AG08396 (cell line): ENCODE measurements around the gene FER.

Experiments
- DNase-seq: peaks from one replicate; pipeline ENCODE4 v3.0.0; 2012; ENCODE audit warnings: low spot score, mixed read lengths

FER gene

DNA sequence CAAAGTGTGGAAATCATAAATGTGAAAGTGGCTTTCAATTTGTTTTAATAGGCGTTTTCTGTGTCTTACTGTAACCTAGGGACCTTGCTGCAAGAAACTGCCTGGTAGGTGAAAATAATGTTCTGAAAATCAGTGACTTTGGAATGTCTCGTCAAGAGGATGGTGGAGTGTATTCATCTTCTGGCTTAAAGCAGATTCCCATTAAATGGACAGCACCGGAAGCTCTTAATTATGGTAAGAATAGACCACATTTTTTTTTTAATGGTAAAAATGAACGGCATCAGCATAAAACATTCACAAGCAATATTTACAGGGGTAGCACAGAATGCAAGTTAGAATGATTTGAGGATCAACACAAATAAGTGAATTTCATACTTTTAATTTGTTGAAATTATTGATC is 433.0 kb downstream of the FER start:
- no peak for DNase-seq

DNA sequence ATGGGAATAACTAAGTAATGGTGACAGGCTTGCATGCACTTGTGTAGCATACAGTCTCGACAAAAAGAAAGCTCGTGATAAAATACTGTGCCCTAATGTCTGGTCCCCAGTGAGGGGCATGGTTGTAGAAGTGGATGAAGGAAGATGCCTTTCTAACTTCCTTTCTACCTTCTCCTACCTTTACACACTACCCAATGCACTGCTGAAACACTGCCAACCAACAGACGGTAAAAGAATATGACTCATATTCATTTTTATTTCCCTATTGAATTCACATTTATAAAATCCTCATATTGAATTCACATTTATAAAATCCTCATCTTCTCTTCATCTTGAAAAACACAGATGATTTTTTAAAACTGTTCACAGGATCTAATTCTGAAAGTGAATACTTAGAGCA is 439.1 kb downstream of the FER start:
- no peak for DNase-seq

DNA sequence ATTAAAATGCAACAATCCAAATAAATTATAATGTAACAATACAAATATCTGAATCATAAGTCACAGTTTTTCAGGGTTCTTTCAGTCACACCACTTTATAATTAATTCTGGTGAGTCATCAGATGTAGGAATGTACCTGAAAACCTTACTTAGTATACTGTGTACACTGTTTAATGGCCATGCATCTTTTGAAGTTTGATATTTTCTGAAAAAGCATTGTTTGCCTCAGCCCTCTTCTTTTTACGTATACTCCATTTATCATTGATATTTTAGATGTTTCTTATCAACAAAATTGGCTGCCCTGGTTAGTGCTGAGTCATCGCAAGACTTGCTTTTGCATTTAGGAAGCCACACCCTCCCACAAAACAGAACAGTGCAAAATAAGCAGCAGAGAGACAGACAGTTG is 443.5 kb downstream of the FER start:
- peak; percentile 7 for DNase-seq

DNA sequence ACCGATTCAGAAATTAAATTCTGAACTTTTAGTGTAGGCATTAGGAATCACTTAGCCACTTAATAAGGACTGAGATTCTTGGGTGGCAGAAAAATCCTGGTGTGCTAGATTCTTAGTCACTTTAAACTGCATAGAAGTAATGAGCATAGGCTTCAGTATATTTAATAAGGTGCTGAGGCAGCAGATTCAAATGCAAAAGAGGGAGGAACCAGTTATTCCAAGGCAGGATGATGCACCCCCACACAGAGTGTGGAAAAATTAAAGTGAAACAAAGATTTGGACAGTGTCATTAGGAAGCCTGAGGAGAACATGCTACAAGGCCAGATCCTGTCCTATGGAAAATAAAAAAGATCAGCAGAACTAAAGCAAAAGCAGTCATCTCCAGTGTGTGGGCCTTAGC is 444.3 kb downstream of the FER start:
- no peak for DNase-seq

GRCh38 chr5:109192555-109193281 is 445.0 kb downstream of the FER start:
- no peak for DNase-seq

DNA sequence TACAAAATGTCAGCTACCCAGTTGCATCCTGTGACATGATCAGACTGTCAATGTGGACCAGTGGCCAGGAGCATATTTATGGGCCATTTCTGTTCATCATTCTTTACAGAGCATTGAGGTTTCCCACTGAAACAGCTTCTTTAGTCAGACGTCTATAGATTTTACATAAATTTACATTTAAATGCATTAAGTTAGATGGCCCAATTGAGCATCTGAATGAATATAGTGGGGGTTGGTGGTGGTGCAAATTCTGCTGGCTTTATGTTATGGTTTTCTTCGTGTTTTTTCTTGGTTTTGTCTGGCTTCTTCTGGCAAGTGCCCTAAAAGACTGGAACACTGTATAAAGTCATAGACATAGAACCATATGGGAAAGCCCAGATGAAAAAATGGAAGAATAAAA is 448.0 kb downstream of the FER start:
- no peak for DNase-seq

DNA sequence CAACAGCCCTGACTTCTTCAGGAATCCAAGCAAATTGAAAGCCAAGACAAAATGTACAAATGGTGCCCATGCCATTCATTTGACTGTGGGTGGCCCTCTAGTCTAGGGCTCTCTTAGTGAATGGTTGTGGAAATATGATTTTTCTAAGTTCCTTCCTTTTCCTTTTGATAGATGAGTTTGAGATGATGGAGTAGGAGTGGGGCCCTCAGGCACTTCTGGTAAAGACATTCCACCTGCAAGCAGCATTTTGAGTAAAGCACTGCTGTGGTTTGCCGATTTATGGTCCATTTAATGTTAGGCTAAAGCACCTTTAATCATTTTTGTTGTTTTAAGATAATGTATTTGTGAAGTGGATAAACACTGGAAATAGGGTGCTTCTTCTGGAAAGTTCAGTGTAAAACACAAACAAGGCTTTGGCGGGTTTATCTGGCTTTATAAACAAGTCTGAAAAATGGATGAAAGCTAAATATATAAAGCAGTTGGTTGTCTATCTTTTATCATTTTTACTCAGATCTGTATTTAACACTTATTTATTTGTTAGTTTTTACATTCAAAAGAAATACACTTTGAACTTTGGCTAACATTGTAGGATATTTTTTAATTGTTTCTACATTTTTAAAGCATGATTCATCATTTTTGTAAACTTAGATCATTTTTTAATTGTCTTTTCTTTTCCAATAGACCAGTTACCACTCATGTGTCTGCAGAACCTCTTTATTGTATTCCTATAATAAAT is 448.6 kb downstream of the FER start:
- DNase-seq: no peak

DNA sequence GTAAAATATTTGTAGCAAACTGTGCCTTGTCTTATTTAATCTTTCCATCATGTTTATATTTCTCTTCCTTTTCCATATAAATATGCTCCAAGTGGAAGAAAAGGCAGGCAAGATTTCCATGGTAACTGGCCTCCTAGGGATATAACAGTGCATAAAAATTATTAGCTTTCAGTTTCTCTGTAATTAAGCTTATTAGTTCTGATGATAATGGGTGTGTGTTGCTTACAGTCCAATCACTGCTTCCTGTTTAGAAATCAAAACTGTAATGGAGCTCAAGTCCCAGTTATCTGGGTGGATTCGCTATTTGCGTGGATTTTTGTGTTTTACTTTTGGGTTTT is 449.1 kb downstream of the FER start:
- no peak for DNase-seq

DNA sequence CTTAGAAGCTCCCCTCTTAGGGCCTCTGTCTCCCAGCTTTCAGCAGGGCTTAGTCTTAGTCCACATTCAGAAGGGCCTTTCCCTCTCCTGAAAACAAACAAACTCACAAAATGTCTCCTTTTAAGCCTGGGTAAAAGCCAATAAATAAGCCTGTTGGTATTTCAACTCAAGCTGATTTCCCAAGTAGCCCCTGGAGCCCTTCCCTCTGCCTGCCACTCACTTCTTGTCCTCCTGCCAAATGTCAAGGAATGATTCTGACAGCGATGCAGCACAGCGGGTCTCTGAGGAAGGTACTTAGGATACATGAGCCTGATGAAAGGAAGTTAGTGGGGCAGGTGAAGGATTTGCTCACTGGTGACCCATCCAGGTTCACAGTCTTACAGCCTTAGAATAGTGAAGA is 451.6 kb downstream of the FER start:
- no peak for DNase-seq

GRCh38 chr5:109199799-109200620 is 452.3 kb downstream of the FER start:
- DNase-seq: no peak

DNA sequence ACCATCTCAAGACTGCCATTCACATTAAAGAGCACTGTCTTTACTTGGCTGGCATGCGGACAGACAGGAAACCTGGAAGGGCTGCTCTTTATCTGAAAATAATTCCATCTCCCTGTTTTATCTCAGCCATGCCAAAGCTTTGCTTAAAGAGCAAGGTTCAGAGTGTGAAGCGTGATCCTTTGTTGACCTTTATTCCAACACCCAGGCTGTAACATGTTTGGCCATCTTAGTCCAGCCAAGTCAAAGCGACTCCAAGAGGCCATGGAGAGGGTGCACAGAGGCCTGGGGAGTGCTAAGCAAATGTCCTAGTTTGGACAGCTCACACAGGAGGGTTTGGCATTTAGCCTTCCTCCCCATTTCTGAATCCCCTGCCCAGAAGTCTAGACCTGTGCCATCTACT is 467.3 kb downstream of the FER start:
- DNase-seq: no peak

GRCh38 chr5:109218818-109219217 is 471.1 kb downstream of the FER start:
- no peak for DNase-seq

DNA sequence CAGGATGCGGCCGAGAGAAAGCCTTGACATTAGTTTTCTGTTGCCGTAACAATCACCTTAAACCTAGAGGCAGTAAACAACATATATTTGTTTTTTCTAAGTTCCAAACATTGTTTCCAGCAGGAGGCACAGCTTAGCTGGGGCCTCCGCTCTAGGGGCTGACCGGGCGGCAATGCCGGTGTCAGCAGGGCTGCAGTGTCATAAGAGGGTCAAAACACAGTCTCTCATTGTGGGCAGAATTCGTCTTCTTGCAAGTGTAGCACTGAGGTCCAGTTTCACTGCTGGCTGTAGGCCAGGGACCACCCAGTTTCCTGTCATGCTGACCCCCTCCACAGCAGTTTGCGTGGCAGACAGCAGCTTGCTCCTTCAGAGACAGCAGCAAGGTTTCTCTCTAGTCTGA is 475.8 kb downstream of the FER start:
- no peak for DNase-seq

GRCh38 chr5:109224276-109224882 is 476.7 kb downstream of the FER start:
- DNase-seq: no peak

DNA sequence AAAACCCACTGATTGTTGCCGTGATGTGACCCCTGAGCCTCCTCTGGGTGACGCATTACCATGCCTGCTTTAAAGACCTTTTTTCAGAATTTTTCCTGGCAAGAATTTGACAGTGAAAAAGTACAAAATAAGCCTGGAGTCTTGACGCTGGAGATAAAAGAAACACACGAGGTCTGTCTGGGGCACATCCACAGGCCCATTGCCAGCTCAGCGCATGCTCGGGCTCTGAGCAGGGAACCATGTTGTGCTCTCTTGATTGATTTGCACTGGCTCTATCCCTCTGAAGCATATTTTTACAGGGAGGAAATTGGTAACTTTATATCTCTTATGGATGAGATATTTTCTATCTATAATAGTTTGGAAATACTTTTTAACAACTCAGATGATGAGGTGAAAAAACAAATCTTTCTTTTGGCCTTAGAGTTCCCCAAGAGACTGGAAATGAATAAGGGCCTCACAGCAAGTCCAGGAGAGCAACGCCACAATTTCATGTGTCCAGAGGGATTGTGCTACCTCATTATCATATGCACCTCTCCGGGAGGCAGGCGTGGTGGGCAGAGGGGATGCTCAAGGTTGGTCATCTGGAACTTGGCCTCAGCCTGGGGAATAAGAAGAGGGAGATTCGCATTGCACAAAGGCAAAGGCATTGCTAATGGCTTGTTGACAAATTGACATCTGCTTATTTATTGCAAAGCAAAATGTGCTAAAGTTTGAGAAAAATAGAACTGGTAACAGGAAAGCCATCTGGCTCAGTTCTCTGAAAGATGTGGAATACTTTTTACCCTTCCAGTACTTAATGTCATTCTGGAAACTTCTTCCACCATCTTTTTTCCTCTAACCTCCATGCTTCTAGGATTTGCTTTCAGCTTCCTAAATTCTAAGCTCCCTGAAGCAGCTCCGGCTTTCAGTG is 478.3 kb downstream of the FER start:
- no peak for DNase-seq

DNA sequence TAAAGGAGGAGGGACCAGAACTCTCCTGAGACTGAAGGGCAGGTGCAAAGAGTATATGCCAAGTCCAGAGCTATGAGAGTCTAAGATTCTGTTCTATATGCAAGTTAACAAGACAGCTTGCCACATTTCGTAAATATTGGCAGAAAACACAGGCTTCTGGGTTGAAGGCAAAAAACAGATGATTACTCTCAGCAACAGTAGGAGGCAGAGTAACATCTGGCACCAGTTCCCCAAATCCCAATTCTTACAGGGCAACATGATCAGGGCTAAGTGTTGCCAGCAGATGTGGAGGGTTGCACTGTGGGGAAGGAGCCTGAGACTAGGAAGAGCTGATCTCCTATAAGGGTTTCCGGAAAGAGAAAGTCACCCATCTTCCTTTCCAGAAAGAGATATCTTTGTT is 482.7 kb downstream of the FER start:
- DNase-seq: no peak

- DNase-seq: no peak
Measured at GRCh38 chr5:109231331-109231730, 483.6 kb downstream of the FER start.

- no peak for DNase-seq
Measured at GRCh38 chr5:109234381-109234780, 486.7 kb downstream of the FER start.

GRCh38 chr5:109239456-109239855 is 491.8 kb downstream of the FER start:
- DNase-seq: no peak

DNA sequence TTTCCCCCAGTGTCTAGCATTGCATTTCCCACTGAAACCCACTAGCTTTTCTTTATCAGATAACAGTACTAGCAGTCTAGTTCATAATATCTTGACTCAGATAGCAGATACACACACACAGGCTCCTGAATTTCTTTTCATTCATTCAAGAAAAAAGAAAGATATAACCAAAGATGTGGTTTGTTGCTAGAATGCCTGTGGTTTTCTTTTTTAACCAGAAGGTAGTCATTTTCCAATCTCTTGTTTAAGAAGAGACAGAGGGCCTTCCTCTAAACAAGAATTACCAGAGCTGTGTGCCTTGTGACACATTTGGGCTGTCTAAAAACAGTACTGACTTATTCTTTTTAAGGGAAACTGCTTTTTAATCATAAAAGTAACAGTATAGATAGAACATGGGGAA is 494.8 kb downstream of the FER start:
- no peak for DNase-seq

- DNase-seq: no peak
Measured at GRCh38 chr5:109246395-109246794, 498.7 kb downstream of the FER start.
